Pons (tissue), 1 donor: ENCODE data around the gene SLC5A5.

ENCODE experiments used
- DNase-seq: peaks from one replicate; pipeline ENCODE4 v3.0.0-alpha.2; 2016; ENCODE audit warnings: low spot score

SLC5A5 gene

GRCh38 chr19:17871878-17872250 is at the start of gene SLC5A5:
Gene SLC5A5 (plus strand): TSS chr19:17871945. CDS start chr19:17872320, 375 bp downstream.
- DNase-seq, result no peak

GRCh38 chr19:17824339-17824738 is 47.4 kb upstream of the SLC5A5 start:
- DNase-seq, result no peak

GRCh38 chr19:17826508-17827056 is 45.2 kb upstream of the SLC5A5 start:
- no peak for DNase-seq

- DNase-seq, result no peak
Measured at GRCh38 chr19:17829855-17830566, 41.7 kb upstream of the SLC5A5 start.

GRCh38 chr19:17830567-17831418 is 41.0 kb upstream of the SLC5A5 start:
- peak; percentile 10 for DNase-seq

- DNase-seq, result no peak
Measured at GRCh38 chr19:17831419-17831888, 40.3 kb upstream of the SLC5A5 start.

- DNase-seq, result no peak
Measured at GRCh38 chr19:17832443-17833208, 39.1 kb upstream of the SLC5A5 start.

- no peak for DNase-seq
Measured at GRCh38 chr19:17834350-17835181, 37.2 kb upstream of the SLC5A5 start.

GRCh38 chr19:17835182-17836006 is 36.4 kb upstream of the SLC5A5 start:
- DNase-seq, result no peak

- DNase-seq, result no peak
Measured at GRCh38 chr19:17836530-17836929, 35.2 kb upstream of the SLC5A5 start.

- DNase-seq, result no peak
Measured at GRCh38 chr19:17837972-17838371, 33.8 kb upstream of the SLC5A5 start.

GRCh38 chr19:17840019-17840418 is 31.7 kb upstream of the SLC5A5 start:
- DNase-seq, result no peak

GRCh38 chr19:17841371-17841809 is 30.4 kb upstream of the SLC5A5 start:
- no peak for DNase-seq

GRCh38 chr19:17841810-17842662 is 29.7 kb upstream of the SLC5A5 start:
- peak; percentile 24 for DNase-seq

- no peak for DNase-seq
Measured at GRCh38 chr19:17842663-17843291, 29.0 kb upstream of the SLC5A5 start.

GRCh38 chr19:17843292-17843827 is 28.4 kb upstream of the SLC5A5 start:
- no peak for DNase-seq

GRCh38 chr19:17843908-17844490 is 27.7 kb upstream of the SLC5A5 start:
- no peak for DNase-seq

- no peak for DNase-seq
Measured at GRCh38 chr19:17846146-17846545, 25.6 kb upstream of the SLC5A5 start.
